ENCODE results near the gene PDS5B. TPM values are rescaled to one million over a fixed set of nuclear protein-coding genes. Genes with fewer than 3 reads are reported as not detected.
"Not testable (repeated sequence)": the region's sequence is repeated elsewhere in the genome, so short reads cannot be mapped to it uniquely, and the experiment has no call there.

Gene PDS5B, protein sequence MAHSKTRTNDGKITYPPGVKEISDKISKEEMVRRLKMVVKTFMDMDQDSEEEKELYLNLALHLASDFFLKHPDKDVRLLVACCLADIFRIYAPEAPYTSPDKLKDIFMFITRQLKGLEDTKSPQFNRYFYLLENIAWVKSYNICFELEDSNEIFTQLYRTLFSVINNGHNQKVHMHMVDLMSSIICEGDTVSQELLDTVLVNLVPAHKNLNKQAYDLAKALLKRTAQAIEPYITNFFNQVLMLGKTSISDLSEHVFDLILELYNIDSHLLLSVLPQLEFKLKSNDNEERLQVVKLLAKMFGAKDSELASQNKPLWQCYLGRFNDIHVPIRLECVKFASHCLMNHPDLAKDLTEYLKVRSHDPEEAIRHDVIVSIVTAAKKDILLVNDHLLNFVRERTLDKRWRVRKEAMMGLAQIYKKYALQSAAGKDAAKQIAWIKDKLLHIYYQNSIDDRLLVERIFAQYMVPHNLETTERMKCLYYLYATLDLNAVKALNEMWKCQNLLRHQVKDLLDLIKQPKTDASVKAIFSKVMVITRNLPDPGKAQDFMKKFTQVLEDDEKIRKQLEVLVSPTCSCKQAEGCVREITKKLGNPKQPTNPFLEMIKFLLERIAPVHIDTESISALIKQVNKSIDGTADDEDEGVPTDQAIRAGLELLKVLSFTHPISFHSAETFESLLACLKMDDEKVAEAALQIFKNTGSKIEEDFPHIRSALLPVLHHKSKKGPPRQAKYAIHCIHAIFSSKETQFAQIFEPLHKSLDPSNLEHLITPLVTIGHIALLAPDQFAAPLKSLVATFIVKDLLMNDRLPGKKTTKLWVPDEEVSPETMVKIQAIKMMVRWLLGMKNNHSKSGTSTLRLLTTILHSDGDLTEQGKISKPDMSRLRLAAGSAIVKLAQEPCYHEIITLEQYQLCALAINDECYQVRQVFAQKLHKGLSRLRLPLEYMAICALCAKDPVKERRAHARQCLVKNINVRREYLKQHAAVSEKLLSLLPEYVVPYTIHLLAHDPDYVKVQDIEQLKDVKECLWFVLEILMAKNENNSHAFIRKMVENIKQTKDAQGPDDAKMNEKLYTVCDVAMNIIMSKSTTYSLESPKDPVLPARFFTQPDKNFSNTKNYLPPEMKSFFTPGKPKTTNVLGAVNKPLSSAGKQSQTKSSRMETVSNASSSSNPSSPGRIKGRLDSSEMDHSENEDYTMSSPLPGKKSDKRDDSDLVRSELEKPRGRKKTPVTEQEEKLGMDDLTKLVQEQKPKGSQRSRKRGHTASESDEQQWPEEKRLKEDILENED (N-terminal part only)
- 40.3 TPM for polyA plus RNA-seq (ENCODE audit: insufficient read length)

GRCh38 chr13:32586080-32586900, at the start of gene PDS5B:
Gene PDS5B (plus strand): TSS chr13:32586452. CDS start chr13:32648773, 62,321 bp downstream.
- peak; percentile 84 for DNase-seq (ENCODE audit: low read depth)

DNA sequence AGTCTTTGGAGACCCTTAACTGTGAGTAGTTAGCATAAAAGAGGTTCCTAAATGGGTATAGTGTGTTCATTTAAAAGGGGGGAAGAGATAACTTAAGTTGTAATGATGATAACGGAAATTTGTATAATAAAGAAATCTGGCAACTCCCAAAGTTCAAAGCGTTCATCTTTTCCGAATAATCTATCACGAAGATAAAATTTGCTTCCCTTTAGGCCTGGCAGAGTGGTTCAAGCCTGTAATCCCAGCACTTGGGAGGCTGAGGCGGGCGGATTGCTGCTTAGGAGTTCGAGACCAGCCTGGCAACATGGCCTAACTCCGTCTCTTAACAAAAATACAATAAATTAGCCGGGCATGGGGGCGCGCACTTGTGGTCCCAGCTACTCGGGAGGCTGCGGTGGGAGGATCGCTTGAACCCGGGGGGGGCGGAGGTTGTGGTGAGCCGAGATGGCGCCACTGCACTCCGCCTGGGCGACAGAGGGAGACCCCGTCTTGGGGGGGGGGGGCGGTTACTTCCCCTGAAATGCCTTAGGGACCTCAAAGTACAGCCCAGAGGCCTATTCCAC, 48.6 kb upstream of the PDS5B start:
- no peak for DNase-seq (ENCODE audit: low read depth)

- DNase-seq (ENCODE audit: low read depth), result peak; percentile 17
These were observed 48.1 kb upstream of the PDS5B start for GRCh38 chr13:32538143-32538620.

GRCh38 chr13:32538621-32539246, 47.5 kb upstream of the PDS5B start, which contains the start of gene N4BP2L2:
Gene N4BP2L2 (minus strand): TSS chr13:32538795. CDS start chr13:32537027, 1,768 bp downstream.
- peak; percentile 100 for DNase-seq (ENCODE audit: low read depth)

GRCh38 chr13:32542221-32542620, 44.0 kb upstream of the PDS5B start:
- no peak for DNase-seq (ENCODE audit: low read depth)

DNA sequence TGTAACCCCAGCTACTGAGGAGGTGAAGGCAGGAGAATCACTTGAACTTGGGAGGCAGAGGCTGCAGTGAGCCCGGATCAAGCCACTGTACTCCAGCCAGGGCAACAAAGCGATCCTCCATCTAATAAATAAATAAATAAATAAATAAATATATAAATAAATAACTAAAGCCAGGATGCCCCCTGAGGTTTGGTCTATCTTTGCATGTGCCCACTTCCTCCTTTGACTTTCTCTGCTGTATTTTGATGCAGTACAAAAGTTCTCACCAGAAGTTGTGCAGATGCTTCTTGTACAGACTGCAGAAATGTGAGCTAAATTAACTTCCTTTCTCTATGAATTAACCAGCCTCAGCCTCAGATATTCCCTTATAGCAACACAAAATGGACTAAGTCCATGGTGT, 41.2 kb upstream of the PDS5B start:
- no peak for DNase-seq (ENCODE audit: low read depth)

- no peak for DNase-seq (ENCODE audit: low read depth)
These were observed 37.4 kb upstream of the PDS5B start for GRCh38 chr13:32548837-32549236.

- no peak for DNase-seq (ENCODE audit: low read depth)
These were observed 36.5 kb upstream of the PDS5B start for GRCh38 chr13:32549788-32550187.

- no peak for DNase-seq (ENCODE audit: low read depth)
These were observed 32.5 kb upstream of the PDS5B start for GRCh38 chr13:32553720-32554119.

DNA sequence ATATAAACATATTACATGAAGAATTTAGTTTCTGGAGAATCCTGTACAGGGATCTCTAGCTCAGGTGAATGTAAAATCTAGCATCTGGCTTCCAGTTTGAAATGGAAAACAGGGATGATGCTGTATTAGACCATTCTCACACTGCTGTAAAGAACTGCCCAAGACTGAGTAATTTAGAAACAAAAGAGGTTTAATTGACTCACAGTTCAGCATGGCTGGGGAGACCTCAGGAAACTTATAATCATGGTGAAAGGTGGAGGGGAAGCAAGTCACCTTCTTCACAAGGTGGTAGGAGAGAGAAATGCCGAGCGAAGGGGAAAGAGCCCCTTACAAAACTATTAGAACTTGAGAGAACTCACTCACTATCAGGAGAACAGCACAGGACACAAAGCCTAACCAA, 30.6 kb upstream of the PDS5B start:
- DNase-seq (ENCODE audit: low read depth), result no peak

DNA sequence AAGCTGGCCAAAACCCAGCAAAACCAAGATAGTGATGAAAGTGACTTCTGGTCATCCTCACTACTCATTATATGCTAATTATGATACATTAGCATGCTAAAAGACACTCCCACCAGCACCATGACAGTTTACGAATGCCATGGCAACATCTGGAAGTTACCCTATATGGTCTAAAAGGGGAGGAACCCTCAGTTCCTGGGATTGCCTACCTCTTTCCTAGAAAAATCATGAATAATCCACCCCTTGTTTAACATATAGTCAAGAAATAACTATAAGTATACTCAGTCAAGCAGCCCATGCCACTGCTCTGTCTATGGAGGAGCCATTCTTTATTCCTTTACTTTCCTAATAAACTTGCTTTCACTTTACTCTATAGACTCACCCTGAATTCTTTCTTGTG, 25.4 kb upstream of the PDS5B start:
- not testable (repeated sequence) for DNase-seq (ENCODE audit: low read depth)

- DNase-seq (ENCODE audit: low read depth), result not testable (repeated sequence)
These were observed 10.6 kb upstream of the PDS5B start for GRCh38 chr13:32575687-32576086.

GRCh38 chr13:32577032-32577431, 9.2 kb upstream of the PDS5B start:
- DNase-seq (ENCODE audit: low read depth), result no peak

GRCh38 chr13:32581177-32581786, 5.0 kb upstream of the PDS5B start:
- no peak for DNase-seq (ENCODE audit: low read depth)

GRCh38 chr13:32582281-32582680, 4.0 kb upstream of the PDS5B start:
- no peak for DNase-seq (ENCODE audit: low read depth)

DNA sequence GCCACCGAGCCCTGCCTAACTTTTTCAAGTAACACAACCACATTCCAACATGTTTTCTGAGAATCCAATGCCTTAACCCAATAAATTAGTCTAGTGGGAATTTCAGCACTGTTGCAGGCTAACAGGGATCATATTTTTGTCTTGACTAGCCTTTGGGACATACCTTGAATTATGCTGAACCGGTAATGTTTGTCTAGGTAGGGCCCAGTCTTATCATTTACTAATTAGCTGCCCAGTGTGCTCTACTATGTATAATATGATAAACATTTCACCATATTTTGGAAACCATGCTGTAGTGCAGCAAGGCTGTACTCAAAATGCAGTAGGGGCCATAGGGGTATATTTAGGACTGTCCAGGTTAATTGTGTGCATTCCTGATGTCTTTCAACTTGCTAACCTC, 3.3 kb upstream of the PDS5B start:
- no peak for DNase-seq (ENCODE audit: low read depth)

- DNase-seq (ENCODE audit: low read depth), result no peak
These were observed 637 bp upstream of the PDS5B start for GRCh38 chr13:32585550-32586079.

DNA sequence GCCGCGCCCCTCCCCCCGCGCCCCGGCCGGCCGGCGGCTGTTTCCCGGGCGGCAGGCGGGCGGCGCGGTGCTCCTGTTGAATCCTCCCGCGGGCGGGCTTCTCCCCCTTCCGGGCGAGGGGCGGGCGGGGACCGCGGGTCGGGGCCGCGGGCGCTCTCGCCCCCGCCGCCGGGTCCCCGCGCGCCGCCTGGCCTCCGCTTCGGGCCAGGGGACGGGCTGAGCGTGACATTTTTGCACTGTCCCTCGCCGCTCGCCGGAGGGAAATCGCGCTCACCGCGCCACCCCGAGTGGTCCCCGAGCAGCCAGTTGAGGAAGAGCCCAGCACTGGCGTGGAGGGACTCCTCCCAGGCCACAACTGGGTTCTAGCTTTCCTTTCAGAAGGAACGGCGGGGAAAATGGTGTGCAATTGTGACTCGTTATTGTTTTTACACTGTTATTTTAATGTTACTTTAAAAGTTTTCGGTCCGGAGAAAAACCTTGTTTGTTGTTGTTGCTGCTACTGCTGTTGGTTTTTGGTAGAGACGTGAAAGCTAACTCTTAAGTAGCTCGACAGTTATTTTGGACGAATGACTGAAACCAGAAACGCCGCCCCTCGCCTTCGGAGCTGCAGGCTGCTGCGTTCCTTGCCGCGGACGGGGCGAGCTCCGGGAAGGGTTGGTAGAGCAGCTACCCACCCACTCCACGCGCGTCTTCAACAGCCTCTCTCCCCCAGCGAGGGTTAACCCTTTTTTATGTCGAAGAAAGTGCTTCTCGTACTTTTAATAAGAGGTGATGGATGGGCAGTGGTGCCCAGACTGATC, 959 bp downstream of the PDS5B start:
- no peak for DNase-seq (ENCODE audit: low read depth)
